Measurements from ENCODE around the gene ENOX1.
"Not testable (repeated sequence)": the region's sequence is repeated elsewhere in the genome, so short reads cannot be mapped to it uniquely, and the experiment has no call there.

Gene ENOX1

GRCh38 chr13:43356567-43356966 lies 430.2 kb downstream of the ENOX1 start:
- DNase-seq (ENCODE audit: low spot score), result no peak

DNA sequence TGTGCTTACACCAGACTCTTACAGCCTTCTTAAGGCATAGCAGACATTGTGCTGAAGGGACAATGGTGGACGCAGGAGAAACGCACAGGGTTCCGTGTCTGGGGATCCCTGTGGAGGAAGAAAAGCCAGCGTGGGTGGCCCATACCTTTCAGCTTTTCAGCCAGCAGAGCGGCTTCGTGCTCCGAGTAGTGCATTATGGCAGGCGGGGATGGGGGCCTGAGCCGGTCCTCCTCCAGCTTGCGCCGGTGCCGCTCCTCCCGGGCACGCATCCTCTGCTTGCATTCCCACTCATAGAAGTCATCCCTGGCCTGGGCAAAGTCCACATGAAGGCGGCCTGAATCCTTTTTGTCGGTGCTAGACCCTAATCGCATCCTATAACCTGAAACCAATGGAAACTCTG lies 431.0 kb downstream of the ENOX1 start:
- no peak for DNase-seq (ENCODE audit: low spot score)

DNA sequence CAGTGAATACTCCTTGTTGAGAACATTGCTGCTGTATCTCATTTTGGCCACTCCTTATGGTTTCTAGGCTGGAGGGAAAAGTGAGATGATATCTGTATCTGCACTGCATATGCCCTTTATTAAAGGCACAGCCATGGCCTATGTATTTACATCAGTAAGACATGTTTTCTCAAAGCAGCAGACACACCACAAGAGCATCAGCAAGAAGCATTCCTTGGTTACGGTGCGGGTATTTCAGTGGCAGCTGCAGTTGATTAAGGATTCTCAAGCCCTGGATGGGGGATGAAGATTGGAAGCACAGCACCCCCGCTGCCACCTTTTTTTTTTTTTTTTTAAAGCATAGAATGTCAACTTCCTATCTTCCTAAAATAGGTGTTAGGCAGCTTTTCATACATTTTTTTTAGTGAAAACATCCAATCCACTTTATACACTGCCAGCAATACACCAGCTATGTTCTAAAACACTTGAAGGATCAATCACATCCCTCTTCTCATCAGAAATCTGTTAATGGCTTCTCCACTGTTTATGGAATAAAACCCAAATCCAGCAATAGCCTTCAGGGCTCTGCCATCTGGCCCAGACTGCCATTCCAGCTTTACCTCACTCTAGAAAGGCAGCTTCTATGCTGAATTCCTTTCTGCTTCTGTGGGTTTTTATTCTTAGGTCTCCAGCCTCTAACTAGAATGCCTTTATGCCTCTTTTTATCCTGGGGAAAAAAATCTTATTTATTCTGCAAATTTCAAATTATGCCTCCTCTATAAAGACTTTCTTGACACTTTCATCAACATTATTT lies 432.4 kb downstream of the ENOX1 start:
- DNase-seq (ENCODE audit: low spot score), result no peak

DNA sequence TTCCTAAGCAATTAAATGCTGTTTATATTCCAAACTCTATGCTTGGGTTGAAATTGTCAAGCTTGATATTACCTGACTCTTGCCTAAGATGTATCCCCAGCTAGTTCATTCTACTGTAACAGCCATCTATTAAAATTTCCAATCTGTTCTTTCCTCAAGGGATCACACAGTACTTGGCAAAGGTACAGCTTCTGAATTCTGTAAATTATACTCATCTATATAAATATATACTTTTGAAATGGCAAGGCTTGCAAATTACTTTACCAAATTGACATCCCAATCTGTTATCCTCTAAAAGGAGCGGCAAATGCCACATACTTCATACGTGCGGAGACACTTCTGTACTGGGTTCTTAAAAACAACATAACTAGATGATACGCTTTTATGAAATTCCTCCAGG lies 433.1 kb downstream of the ENOX1 start:
- DNase-seq (ENCODE audit: low spot score), result no peak

DNA sequence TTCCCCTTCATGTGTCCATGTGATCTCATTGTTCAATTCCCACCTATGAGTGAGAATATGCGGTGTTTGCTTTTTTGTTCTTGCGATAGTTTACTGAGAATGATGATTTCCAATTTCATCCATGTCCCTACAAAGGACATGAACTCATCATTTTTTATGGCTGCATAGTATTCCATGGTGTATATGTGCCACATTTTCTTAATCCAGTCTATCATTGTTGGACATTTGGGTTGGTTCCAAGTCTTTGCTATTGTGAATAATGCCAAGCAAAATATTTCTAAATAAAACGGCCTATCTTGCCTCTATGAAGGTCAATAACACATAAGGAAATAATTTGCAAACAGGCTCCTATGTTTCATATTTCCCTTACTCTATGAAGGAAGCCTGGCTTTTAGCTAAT lies 435.2 kb downstream of the ENOX1 start:
- not testable (repeated sequence) for DNase-seq (ENCODE audit: low spot score)

DNA sequence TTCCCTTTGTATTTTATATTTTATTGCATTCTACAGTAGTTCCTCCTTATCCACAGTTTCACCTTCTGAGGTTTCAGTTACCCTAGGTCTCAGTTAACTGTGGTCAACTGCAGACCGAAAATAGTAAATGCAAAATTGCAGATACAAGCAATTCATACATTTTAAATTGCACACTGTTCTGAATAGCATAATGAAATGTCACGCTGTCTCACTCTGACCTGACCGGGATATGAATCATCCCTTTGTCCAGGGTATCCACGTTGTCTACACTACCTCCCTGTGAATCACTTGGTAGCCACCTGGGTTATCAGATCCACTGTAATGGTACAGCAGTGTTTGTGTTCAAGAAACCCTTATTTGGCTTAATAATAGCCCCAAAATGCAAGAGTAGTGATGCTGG lies 438.4 kb downstream of the ENOX1 start:
- DNase-seq (ENCODE audit: low spot score), result no peak

GRCh38 chr13:43347877-43348276 lies 438.9 kb downstream of the ENOX1 start:
- no peak for DNase-seq (ENCODE audit: low spot score)

- no peak for DNase-seq (ENCODE audit: low spot score)
These were observed 440.3 kb downstream of the ENOX1 start for GRCh38 chr13:43346427-43346826.

GRCh38 chr13:43343645-43344044 lies 443.1 kb downstream of the ENOX1 start:
- DNase-seq (ENCODE audit: low spot score), result no peak

- no peak for DNase-seq (ENCODE audit: low spot score)
These were observed 446.8 kb downstream of the ENOX1 start for GRCh38 chr13:43339805-43340550.

- no peak for DNase-seq (ENCODE audit: low spot score)
These were observed 447.5 kb downstream of the ENOX1 start for GRCh38 chr13:43339145-43339804.

- DNase-seq (ENCODE audit: low spot score), result no peak
These were observed 451.0 kb downstream of the ENOX1 start for GRCh38 chr13:43335764-43336163.

- no peak for DNase-seq (ENCODE audit: low spot score)
These were observed 453.6 kb downstream of the ENOX1 start for GRCh38 chr13:43333176-43333575.

DNA sequence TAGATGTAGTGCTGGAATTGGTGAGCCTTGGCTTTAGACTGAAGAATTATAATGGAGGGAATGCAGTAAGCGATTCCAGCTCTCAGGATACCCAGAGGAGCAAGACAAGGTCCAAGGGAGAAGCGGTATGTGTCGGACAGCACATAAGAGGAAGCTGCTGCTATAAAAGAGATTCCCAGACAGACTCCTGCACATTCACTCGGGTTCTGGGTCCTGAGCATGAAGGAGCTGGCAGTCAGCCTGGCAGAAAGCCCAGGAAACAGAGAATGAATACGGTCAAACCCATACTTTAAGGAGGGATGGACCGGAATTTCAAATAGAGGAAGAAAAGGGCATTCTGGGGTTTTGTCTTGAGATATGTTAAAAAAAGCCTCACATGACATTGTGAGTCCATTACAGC lies 455.1 kb downstream of the ENOX1 start:
- no peak for DNase-seq (ENCODE audit: low spot score)

- no peak for DNase-seq (ENCODE audit: low spot score)
These were observed 457.1 kb downstream of the ENOX1 start for GRCh38 chr13:43329702-43330101.

DNA sequence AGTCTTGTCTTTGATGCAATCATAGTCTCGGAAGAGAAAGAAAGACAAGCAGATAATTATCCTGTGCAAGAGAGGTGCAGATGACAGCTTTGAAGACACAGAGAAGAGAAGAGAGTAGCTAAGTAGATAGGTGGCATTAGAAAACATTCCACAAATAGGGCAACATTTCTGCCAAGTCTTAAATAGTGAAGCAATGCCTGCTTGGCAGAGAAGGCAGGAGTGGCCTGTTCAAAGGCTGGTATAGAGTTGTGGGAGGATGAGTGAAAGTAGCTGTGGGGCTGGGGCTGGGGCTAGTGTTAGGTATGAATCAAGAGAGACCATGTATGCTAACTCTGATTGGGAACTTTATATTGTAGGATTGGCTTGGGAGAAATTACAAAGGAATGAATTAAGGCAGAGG lies 457.9 kb downstream of the ENOX1 start:
- DNase-seq (ENCODE audit: low spot score), result no peak

DNA sequence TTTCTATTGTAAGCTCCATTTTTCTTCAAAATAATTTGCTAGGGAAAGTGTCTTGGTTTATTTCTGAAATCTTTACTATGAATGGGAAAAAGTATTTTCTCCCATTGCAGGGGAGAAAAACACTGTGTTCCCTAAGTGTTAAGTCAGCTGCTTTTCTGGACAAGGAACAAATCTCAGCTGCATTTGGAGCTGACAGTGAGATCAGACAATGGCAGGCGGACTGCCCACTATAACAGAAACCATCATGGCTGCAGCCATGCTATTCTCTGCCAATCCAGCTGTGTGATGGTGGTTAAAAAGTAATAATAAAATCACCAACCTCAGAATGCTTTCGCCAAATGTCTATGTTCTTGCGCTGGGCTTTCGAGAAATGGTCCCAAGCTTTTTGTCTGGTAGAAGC lies 460.7 kb downstream of the ENOX1 start:
- DNase-seq (ENCODE audit: low spot score), result no peak

- no peak for DNase-seq (ENCODE audit: low spot score)
These were observed 461.1 kb downstream of the ENOX1 start for GRCh38 chr13:43325636-43326035.

GRCh38 chr13:43324129-43324528 lies 462.6 kb downstream of the ENOX1 start:
- DNase-seq (ENCODE audit: low spot score), result no peak

GRCh38 chr13:43319617-43320444 lies 466.9 kb downstream of the ENOX1 start:
- no peak for DNase-seq (ENCODE audit: low spot score)

DNA sequence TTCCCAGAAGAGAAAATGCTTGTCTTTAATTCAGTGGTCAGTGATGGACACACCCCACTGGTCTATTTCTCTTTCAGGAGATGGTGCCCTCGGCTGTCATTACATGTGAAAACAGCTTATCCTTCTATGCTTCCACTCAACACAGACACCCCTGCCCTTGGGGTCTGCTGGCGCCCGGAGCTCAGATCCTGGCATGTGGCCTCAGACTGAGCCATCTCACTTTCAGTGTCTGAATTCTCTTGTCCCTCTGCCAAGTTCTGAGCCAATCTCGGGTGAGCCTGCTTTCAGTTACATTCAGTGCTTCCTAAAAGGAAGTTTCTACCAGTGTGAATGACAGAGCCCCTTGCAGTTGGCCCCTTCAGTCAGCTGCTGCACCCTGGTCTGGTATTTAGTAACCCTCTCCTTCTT lies 469.8 kb downstream of the ENOX1 start:
- DNase-seq (ENCODE audit: low spot score), result no peak

- DNase-seq (ENCODE audit: low spot score), result no peak
These were observed 470.5 kb downstream of the ENOX1 start for GRCh38 chr13:43316281-43316680.
